Heart left ventricle (tissue), 13 donors: ENCODE results near the gene SIRT6.

Experiments used
- POLR2A ChIP-seq, 2 donors: fragments of 450-650 bp; IDR thresholded peaks; one replicate each; pipeline ENCODE4 v1.6.1; 2017; ENCODE audit warnings: antibody characterized with exemption in 2 of 2, mild to moderate bottlenecking in 2 of 2, moderate library complexity in 2 of 2
- TF ChIP-seq, protein P1 (sequence below), 12 donors: fragments of 200-600 bp; sonication (generic) in 4 of 12; IDR thresholded peaks; one replicate each; pipeline versions ENCODE4 v1.5.0 to v1.8.0; 2018 to 2022; ENCODE audit warnings: antibody characterized with exemption in 12 of 12, mild to moderate bottlenecking in 5 of 12
- donor health status: ischemic (EF 13 %, LVEDD 7.1; RV severe dilation, severe dysfunction).
- donor health status: DM: no; HTN: yes; CAD: no.
- donor health status: DM: no; HTN: no; CAD: no.
- donor health status: ischemic (EF 25% LVEDD 6.9; RV normal size, moderate dysfunction).
- donor health status: ischemic (EF 25% LVEDD 5.7; RV mildly dilated, moderate dysfunction).
- donor health status: ischemic (EF 35%, LVEDD 5.7; RV mildly dilated, moderate dysfunction).
- donor health status: nonischemic (EF 11% LVEDD 7.7; RV severe dilation, severe dysfunction).
- donor health status: DM: yes; HTN: yes; CAD: no.
- donor health status: PGD.
- donor health status: ischemic (EF 29% LVEDD 5.4; RV normal size, mild dysfunction).
- donor health status: nonischemic (EF 23%, LVEDD 6.1; RV moderate dilation, normal function).

DNA sequence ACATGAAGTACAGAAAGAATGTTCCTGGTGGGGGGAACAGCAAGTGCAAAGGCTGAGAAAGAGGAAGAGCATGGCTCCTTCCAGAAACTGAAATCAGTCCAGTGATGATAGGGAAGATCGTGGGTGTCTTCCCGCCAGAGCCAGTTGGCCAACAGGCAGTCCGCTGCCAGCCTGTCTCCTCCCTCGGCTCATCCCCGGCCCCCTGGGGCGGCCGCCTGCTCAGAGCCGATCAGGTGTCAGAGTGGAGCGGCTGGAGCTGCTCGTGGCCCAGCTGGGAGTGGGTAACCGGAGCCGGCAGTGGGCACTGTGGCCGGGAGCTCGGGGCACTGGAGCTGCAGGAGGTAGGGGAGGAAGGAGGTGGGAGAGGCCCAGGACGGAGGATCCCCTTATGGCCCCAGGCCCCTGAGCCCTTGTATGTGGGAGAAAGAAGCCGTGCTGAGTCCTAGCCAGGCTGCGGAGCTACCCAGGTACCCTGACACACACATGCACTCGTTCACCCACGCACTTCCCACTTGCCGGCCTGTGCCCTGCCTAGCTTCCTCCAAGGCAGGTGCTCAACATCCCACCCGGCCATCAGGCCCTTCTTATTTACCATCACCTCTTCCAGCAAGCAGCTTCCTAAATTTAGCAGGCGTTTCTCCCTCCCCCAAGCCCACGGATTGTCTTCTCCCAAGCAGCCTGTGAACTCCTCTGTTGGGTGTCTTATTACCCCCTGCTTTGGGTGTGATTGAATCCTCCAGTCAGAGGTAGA lies 1.8 kb upstream of the SIRT6 start:
- TF ChIP-seq, protein P1, sequence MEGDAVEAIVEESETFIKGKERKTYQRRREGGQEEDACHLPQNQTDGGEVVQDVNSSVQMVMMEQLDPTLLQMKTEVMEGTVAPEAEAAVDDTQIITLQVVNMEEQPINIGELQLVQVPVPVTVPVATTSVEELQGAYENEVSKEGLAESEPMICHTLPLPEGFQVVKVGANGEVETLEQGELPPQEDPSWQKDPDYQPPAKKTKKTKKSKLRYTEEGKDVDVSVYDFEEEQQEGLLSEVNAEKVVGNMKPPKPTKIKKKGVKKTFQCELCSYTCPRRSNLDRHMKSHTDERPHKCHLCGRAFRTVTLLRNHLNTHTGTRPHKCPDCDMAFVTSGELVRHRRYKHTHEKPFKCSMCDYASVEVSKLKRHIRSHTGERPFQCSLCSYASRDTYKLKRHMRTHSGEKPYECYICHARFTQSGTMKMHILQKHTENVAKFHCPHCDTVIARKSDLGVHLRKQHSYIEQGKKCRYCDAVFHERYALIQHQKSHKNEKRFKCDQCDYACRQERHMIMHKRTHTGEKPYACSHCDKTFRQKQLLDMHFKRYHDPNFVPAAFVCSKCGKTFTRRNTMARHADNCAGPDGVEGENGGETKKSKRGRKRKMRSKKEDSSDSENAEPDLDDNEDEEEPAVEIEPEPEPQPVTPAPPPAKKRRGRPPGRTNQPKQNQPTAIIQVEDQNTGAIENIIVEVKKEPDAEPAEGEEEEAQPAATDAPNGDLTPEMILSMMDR (IDR thresholded peaks at IDR 0.05) = no peak
- no peak for TF ChIP-seq POLR2A (IDR thresholded peaks at IDR 0.05)
